ENCODE results near the gene ATXN7L1.

Gene ATXN7L1

GRCh38 chr7:105828141-105828540 is 48.3 kb downstream of the ATXN7L1 start:
- peaks cover 27% of the 10 kb centered on the region for H3K4me1 ChIP-seq (ENCODE audit: low read length)

GRCh38 chr7:105827151-105827875 is 49.1 kb downstream of the ATXN7L1 start:
- TF ChIP-seq EZH2phosphoT487 (IDR thresholded peaks at IDR 0.05; ENCODE audit: low read depth), result no peak
- TF ChIP-seq CTCF (IDR thresholded peaks at IDR 0.05; ENCODE audit: low read depth, low read length), result no peak
- Histone ChIP-seq H3K4me3 (ENCODE audit: low read length) (no peak overlapping the region), H3K4me2 (ENCODE audit: low read length) (no peak overlapping the region), H3K36me3 (replicated peaks; ENCODE audit: low read depth, low read length) (no peaks in the 10 kb centered on the region), H3K4me1 (ENCODE audit: low read length) (peaks cover 19% of the 10 kb centered on the region), H3K9me3 (ENCODE audit: insufficient read depth, low read length) (no peaks in the 10 kb centered on the region), H3K27ac (ENCODE audit: low read length) (no peak overlapping the region), H3K9ac (ENCODE audit: low read length) (no peak overlapping the region), H2AFZ (ENCODE audit: low read depth, low read length) (no peak overlapping the region), H4K20me1 (ENCODE audit: insufficient read depth, low read length) (no peaks in the 10 kb centered on the region), H3K79me2 (ENCODE audit: low read length) (no peaks in the 10 kb centered on the region), H3K27me3 (ENCODE audit: low read depth, low read length) (peaks cover 55% of the 10 kb centered on the region)

More at GRCh38 chr7:105828141-105828540, 48.3 kb downstream of the ATXN7L1 start:
- Histone ChIP-seq H3K9ac (ENCODE audit: low read length) (no peak overlapping the region), H3K9me3 (ENCODE audit: insufficient read depth, low read length) (no peaks in the 10 kb centered on the region), H3K27ac (ENCODE audit: low read length) (no peak overlapping the region), H3K4me3 (ENCODE audit: low read length) (no peak overlapping the region), H3K36me3 (replicated peaks; ENCODE audit: low read depth, low read length) (no peaks in the 10 kb centered on the region), H3K27me3 (ENCODE audit: low read depth, low read length) (peaks cover 57% of the 10 kb centered on the region), H2AFZ (ENCODE audit: low read depth, low read length) (no peak overlapping the region), H3K4me2 (ENCODE audit: low read length) (no peak overlapping the region), H3K79me2 (ENCODE audit: low read length) (no peaks in the 10 kb centered on the region), H4K20me1 (ENCODE audit: insufficient read depth, low read length) (no peaks in the 10 kb centered on the region)
- no peak for TF ChIP-seq EZH2phosphoT487 (IDR thresholded peaks at IDR 0.05; ENCODE audit: low read depth)
- TF ChIP-seq CTCF (IDR thresholded peaks at IDR 0.05; ENCODE audit: low read depth, low read length), result no peak

- no peaks in the 10 kb centered on the region for H3K9me3 ChIP-seq (ENCODE audit: insufficient read depth, low read length)
- H2AFZ ChIP-seq (ENCODE audit: low read depth, low read length), result no peak overlapping the region
- H4K20me1 ChIP-seq (ENCODE audit: insufficient read depth, low read length), result no peaks in the 10 kb centered on the region
- no peaks in the 10 kb centered on the region for H3K36me3 ChIP-seq (replicated peaks; ENCODE audit: low read depth, low read length)
- H3K27me3 ChIP-seq (ENCODE audit: low read depth, low read length), result peaks cover 64% of the 10 kb centered on the region
- TF ChIP-seq EZH2phosphoT487 (IDR thresholded peaks at IDR 0.05; ENCODE audit: low read depth) (no peak), CTCF (IDR thresholded peaks at IDR 0.05; ENCODE audit: low read depth, low read length) (no peak)
- H3K4me2 ChIP-seq (ENCODE audit: low read length), result no peak overlapping the region
- no peaks in the 10 kb centered on the region for H3K79me2 ChIP-seq (ENCODE audit: low read length)
- H3K9ac ChIP-seq (ENCODE audit: low read length), result no peak overlapping the region
- H3K27ac ChIP-seq (ENCODE audit: low read length), result no peak overlapping the region
- H3K4me1 ChIP-seq (ENCODE audit: low read length), result peaks cover 7% of the 10 kb centered on the region
- H3K4me3 ChIP-seq (ENCODE audit: low read length), result no peak overlapping the region
Measured at GRCh38 chr7:105826143-105826542, 50.3 kb downstream of the ATXN7L1 start.

- Histone ChIP-seq H3K9me3 (ENCODE audit: insufficient read depth, low read length) (no peaks in the 10 kb centered on the region), H3K36me3 (replicated peaks; ENCODE audit: low read depth, low read length) (no peaks in the 10 kb centered on the region), H3K9ac (ENCODE audit: low read length) (no peak overlapping the region), H3K27me3 (ENCODE audit: low read depth, low read length) (peaks cover 64% of the 10 kb centered on the region), H3K4me2 (ENCODE audit: low read length) (no peak overlapping the region), H4K20me1 (ENCODE audit: insufficient read depth, low read length) (no peaks in the 10 kb centered on the region), H3K27ac (ENCODE audit: low read length) (no peak overlapping the region), H3K4me3 (ENCODE audit: low read length) (no peak overlapping the region), H3K79me2 (ENCODE audit: low read length) (no peaks in the 10 kb centered on the region), H2AFZ (ENCODE audit: low read depth, low read length) (no peak overlapping the region), H3K4me1 (ENCODE audit: low read length) (no peaks in the 10 kb centered on the region)
- TF ChIP-seq EZH2phosphoT487 (IDR thresholded peaks at IDR 0.05; ENCODE audit: low read depth) (no peak), CTCF (IDR thresholded peaks at IDR 0.05; ENCODE audit: low read depth, low read length) (no peak)
Measured at GRCh38 chr7:105825371-105825770, 51.0 kb downstream of the ATXN7L1 start.

Data from OCI-LY3 (cell line).